HG02943 (cell line): ENCODE results near the gene NEAT1.

Experiments
- ATAC-seq: cut with Tn5 transposase; IDR thresholded peaks from one replicate; pipeline ENCODE4 v1.9.1; 2021; ENCODE audit warnings: mild to moderate bottlenecking, low read depth, moderate library complexity; ENCODE audit not compliant: unreplicated experiment

NEAT1 gene

GRCh38 chr11:65422633-65423515, at the start of gene NEAT1:
Gene NEAT1 (plus strand): TSS chr11:65422798.
- ATAC-seq: peak; percentile 27

DNA sequence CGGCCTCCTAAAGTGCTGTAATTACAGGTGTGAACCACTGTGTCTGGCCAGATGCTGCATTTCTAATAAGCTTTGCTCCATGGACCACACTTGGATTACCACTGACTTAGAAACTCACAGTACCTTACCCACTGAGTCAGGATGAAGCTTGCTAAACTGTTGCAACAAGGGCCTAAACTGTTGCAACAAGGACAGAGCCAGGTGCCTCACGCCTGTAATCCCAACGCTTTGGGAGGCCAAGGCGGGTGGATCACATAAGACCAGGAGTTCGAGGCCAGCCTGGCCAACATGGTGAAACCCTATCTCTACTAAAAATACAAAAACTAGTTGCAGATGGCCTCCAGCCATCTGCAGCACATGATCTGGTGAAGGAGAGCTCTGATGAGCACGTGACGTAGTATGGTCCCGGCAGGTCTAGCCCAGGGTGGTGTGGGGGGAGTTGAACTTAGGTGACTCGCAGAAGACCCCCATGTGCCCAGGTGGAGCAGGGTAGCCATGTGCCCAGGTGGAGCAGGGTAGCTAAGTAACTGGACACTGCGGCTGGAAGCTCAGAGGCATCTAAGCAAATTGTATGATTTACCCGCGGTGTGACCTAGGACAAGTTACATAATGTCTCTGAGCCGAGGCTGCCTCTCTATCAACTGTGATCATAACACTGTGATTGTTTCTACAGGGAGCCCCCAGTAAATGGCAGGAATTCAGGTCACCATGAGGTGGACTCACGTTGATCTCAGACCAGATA, 48.6 kb upstream of the NEAT1 start:
- no peak for ATAC-seq

DNA sequence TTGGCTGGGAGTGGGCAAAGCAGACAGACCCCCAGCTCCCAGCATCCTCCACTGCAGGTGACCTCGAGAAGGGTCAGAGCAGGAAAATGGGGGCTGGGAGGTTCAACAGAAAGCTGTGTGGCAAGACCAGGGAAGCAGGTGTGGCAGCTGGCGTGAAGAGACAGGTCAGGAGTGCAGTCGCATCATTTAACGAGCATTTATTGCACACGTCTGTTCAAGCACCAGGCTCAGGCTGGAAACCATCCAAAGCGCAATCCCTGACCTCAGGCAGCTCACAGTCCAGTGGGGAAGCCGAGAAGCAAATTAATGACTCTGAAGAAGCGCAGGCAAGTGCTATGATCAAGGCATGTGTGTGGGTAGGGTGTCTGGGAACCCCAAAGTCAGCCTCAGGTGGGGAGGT, 47.6 kb upstream of the NEAT1 start:
- ATAC-seq: no peak

GRCh38 chr11:65376138-65376713, 46.4 kb upstream of the NEAT1 start:
- no peak for ATAC-seq

DNA sequence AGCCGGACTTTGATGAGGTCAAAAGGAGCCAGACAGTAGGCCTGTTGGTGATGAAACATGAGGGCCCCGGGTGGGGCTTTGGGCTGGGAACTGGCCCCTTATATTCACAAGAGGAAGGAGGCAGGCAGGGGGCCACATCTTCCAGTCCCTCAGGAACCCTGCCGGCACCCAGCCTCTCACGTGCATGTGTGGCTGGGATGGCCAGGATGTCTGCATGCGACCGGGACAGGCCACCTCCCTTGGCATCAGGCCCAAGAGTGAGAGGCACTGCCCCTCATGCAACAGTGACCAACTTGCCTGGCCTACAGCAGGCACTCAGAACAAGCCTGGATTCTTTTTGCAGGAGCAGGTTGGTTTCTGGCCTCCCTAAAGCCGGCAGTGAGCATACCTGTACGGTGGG, 45.6 kb upstream of the NEAT1 start:
- ATAC-seq: no peak

DNA sequence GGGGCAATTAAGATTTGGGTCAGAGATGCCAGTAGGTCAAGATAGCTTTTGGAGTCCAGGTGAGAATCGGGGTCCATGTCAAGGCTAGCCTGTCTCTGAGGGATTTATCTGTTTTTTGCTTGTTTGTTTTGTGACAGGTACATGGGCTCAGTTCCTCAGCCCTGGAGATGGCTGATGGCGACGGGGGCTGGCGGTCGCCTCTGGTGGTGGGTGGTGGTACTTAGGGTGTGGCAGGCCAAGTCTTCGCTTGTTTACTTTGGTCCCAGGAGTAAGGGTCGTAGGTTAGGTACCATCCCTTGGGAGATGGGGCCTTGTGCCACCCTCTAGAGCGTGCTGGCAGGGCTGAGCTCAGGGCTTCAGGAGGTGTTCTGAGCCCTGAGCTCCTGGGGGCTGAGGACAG, 44.8 kb upstream of the NEAT1 start:
- no peak for ATAC-seq

GRCh38 chr11:65378208-65378927, 44.2 kb upstream of the NEAT1 start:
- no peak for ATAC-seq

DNA sequence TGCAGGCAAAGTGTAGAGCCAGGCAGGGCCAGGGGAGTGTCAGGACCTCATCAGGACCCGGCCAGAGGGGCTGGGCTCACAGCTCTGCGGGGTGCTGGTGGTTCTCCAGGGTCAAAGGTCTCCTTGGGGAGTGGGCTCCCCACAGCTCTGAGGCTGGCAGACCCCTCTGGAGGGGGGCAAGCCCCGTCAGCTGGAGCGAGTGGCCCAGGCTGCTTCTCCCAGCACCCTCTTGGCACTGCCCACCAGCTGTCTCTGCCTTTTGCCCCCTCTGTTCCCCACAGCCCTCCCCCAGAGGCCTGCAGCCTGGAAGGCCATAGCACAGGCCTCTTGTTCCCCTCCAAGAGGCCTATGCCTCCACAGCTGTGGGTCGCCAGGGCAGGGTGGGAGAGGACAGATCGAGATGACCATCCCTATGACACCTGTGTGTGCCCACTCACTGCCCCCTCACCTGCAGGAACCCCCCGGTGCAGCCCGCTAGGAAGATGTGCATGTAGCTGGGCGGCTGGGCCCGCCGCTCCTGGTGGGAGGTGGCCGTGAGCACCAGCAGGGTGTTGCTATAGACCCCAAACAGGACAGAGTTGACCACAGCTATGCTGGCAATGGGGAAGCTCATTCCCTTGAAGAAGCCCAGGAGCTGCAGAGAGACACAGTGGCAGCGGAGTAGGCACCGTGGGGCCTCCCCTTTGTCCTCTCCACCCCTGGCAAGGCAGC, 43.5 kb upstream of the NEAT1 start:
- no peak for ATAC-seq

GRCh38 chr11:65379698-65380459, 42.7 kb upstream of the NEAT1 start:
- ATAC-seq: no peak

DNA sequence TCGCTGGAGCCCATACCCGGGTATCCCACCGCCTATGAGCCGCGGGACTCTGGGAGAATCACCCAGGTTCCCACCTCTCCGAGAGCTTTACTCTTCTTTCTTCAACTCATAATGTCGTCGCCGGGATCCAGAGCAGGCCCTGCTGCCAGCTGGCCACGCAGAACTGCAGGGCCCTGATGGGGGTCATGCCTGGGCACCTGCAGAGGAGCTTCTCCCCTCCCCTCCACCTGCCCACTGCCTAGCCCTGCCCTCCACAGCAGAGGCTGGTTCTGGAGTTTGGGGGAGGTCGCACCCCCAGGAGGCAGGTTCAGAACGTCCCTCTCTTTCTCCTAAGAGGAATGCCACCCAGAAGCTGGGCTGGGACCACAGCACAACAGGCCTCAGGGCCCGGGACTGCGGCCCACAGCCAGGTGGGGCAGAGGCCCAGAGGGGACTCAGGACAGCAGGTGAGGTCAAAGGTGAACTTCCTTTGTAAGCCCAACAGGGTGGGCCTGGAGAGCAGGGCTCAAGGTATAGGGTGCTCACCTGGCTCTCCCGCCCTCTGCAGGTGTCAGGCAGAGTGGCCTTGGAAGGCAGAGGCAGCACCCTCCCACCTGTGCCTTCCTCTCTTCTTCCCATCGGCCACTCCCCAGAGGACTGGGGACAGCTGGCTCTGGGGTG, 42.0 kb upstream of the NEAT1 start:
- ATAC-seq: no peak

GRCh38 chr11:65381716-65382032, 40.9 kb upstream of the NEAT1 start:
- peak; percentile 7 for ATAC-seq

DNA sequence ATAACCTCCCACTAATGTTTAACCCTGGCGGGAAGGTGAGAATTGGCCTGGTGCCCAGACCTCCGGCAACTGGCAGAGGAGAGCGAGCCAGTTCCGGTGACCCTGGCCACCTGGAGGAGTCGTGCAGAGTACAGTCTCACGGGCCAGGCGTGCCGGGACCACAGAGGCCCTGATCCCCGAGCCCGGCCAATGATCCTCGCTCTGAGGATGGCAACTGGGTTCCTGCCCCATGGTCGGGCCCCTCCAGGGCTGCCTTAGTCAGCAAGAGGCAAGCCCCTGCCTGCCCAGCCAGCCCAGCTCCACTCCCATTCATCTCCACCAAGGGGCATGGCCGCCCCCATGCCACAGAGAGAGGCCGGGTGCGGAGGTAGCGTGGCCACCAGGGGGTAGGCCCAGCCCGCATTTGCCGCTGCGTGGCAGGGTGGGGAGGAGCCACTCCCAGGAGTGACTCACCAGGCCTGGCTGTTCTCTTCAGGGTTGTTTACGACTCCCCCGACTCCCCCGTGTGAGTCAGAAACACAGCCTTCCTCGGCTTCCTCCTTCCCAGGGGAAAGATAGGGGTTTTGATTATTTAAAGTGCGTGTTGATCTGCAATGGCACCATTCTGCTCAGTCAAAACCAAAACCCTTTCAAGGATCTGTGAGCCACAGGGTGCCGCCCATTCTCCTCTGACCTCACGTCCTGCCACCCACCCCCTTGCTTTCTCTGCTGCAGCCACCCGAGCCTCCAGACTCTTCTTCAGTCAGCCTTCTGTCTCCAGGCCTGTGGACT, 40.4 kb upstream of the NEAT1 start, which contains the start of gene SLC25A45:
Gene SLC25A45 (minus strand): TSS at position 614 of the 771 bp plus-strand sequence. CDS start 695 bp downstream, outside the sequence.
- ATAC-seq: peak; percentile 59

GRCh38 chr11:65382804-65383368, 39.7 kb upstream of the NEAT1 start:
- ATAC-seq: no peak

GRCh38 chr11:65383778-65384177, 38.8 kb upstream of the NEAT1 start:
- ATAC-seq: no peak

DNA sequence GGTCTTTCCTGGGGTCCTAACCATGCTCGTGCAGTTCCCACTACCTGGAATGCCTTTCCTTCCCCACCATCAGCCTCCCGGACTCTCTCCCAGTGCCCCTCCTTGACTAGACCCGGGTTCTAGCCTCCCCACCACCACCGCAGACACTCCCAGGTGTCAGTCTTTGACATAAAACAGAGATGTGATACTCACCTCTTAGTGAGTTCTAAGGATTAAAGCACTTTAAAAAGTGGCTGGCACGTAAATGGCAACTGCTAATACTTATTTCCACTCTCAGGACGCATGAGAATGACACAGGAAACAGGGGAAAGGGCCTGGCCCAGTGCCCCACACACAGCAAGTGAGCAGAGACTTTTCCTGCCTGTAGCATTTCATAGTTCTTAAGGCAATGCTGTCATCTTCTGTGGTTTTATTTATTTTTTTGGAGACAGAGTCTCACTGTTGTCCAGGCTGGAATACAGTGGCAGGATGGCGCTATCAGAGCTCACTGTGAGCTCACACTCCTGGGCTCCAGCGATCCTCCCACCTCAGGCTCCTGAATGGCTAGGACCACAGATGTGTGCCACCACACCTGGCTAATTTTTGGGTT, 38.2 kb upstream of the NEAT1 start:
- no peak for ATAC-seq

GRCh38 chr11:65386307-65387140, 36.1 kb upstream of the NEAT1 start, which contains the start of gene FRMD8:
Gene FRMD8 (plus strand): TSS chr11:65386637. CDS start chr11:65387037, 400 bp downstream.
- ATAC-seq: no peak
